Ishikawa (cell line): ENCODE data around the gene SLC1A4.

ENCODE experiments used
- CEBPB ChIP-seq: IDR thresholded peaks from 2 replicates; pipeline ENCODE4 v1.6.1; 2012
- CREB1 ChIP-seq: IDR thresholded peaks from 2 replicates; pipeline ENCODE4 v1.6.1; 2012; ENCODE audit warnings: low read depth
- EGR1 ChIP-seq: IDR thresholded peaks from 2 replicates; pipeline ENCODE4 v1.6.1; 2012
- EP300 ChIP-seq: IDR thresholded peaks from 2 replicates; pipeline ENCODE4 v1.6.1; 2012; ENCODE audit warnings: borderline replicate concordance
- FOXM1 ChIP-seq: IDR thresholded peaks from 2 replicates; pipeline ENCODE4 v1.6.1; 2012; ENCODE audit warnings: low read depth, borderline replicate concordance
- NFIC ChIP-seq: IDR thresholded peaks from 2 replicates; pipeline ENCODE4 v1.6.1; 2012
- RAD21 ChIP-seq: IDR thresholded peaks from 2 replicates; pipeline ENCODE4 v1.6.1; 2012; ENCODE audit warnings: low read depth
- TAF1 ChIP-seq: IDR thresholded peaks from 2 replicates; pipeline ENCODE4 v1.6.1; 2012; ENCODE audit warnings: low read depth, mild to moderate bottlenecking
- TEAD4 ChIP-seq: IDR thresholded peaks from 2 replicates; pipeline ENCODE4 v1.6.1; 2012
- ZBTB7A ChIP-seq: IDR thresholded peaks from 2 replicates; pipeline ENCODE4 v1.6.1; 2012; ENCODE audit warnings: low read depth
- TF ChIP-seq, protein P1 (sequence below): IDR thresholded peaks from 2 replicates; pipeline ENCODE4 v1.6.1; 2012; ENCODE audit warnings: low read depth, mild to moderate bottlenecking
- TF ChIP-seq, protein P2 (sequence below): IDR thresholded peaks from 2 replicates; pipeline ENCODE4 v1.6.1; 2012
- TF ChIP-seq, protein P3 (sequence below): IDR thresholded peaks from 2 replicates; pipeline ENCODE4 v1.6.1; 2012

Gene SLC1A4

DNA sequence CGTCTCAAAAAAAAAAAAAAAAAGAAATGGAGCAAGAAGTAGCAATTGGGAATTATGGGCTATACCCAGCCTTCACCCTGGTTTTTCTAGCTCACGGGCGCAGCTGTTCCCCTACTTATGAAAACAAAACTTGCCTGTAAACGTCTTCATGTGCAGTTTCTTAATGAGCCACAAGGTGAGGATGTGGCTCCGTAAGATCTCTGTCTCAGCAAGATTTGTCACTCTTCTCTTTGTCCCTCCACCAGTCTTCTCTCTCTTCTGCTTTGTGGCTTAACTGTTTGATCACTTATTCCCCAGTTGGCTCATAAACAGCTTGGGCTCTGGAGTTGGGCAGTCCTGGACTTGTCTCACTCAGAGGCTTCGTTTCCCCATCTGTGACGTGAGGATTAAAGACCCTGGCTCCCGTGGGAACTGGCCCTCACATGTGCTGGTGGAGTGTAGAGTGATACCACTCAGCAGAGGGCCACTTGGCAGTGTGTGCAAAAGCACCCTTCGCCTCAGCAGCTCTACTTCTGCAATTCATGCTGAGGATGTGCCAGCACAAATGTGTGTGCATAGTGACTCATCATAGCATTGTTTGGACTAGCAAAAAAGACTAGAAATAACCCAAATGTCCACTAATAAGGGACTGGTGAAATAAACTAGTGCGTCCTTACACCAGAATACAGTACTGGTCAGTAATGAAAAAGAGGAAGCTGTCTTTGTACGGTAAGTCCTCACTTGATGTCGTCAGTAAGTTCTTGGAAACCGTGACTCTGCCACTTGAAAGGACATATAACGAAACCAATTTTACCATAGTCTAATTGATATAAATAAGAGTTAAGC lies 75.7 kb downstream of the SLC1A4 start:
- TF ChIP-seq CEBPB (no peak), NFIC (no peak), RAD21 (peak; percentile 52)

DNA sequence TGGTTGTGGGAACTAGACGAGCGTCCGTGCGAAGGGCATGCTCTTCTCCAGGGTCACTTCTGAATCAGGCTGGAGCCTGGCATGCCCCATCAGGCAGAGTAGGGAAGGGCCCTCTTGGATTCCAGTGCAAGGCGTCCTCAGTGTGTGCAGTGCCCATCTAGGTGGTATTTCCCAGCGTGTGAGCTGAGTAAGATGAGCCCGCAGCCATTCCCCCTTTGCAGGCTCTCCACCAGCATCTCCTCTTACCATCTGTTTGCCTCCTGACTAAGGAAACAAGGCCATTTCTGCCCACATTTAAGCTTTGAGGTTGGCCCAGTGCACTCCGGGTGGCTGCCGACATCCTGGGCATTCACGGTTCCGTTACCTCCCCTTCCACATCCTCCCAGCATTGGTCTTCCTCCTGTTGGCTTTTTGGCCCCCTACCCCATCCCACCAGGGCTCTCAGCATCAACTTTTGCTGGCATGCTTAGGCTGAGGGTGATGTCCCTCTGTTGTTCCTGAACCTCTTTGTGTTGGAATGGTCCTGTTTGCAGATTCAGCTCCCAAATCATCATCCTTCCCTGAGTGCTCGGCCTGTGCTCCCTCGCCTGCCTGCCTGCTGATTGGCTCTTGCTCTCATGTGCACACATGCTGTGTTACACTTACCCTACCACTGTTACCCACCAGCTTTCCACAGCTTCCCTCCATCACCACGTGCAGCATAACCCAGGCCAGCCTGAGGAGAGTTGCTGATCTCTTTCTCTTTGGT lies 78.8 kb downstream of the SLC1A4 start:
- TF ChIP-seq, protein P1, sequence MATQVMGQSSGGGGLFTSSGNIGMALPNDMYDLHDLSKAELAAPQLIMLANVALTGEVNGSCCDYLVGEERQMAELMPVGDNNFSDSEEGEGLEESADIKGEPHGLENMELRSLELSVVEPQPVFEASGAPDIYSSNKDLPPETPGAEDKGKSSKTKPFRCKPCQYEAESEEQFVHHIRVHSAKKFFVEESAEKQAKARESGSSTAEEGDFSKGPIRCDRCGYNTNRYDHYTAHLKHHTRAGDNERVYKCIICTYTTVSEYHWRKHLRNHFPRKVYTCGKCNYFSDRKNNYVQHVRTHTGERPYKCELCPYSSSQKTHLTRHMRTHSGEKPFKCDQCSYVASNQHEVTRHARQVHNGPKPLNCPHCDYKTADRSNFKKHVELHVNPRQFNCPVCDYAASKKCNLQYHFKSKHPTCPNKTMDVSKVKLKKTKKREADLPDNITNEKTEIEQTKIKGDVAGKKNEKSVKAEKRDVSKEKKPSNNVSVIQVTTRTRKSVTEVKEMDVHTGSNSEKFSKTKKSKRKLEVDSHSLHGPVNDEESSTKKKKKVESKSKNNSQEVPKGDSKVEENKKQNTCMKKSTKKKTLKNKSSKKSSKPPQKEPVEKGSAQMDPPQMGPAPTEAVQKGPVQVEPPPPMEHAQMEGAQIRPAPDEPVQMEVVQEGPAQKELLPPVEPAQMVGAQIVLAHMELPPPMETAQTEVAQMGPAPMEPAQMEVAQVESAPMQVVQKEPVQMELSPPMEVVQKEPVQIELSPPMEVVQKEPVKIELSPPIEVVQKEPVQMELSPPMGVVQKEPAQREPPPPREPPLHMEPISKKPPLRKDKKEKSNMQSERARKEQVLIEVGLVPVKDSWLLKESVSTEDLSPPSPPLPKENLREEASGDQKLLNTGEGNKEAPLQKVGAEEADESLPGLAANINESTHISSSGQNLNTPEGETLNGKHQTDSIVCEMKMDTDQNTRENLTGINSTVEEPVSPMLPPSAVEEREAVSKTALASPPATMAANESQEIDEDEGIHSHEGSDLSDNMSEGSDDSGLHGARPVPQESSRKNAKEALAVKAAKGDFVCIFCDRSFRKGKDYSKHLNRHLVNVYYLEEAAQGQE: no peak
- no peak for TF ChIP-seq TEAD4
- TF ChIP-seq NFIC: no peak
- TF ChIP-seq FOXM1: no peak
- TF ChIP-seq, protein P2, sequence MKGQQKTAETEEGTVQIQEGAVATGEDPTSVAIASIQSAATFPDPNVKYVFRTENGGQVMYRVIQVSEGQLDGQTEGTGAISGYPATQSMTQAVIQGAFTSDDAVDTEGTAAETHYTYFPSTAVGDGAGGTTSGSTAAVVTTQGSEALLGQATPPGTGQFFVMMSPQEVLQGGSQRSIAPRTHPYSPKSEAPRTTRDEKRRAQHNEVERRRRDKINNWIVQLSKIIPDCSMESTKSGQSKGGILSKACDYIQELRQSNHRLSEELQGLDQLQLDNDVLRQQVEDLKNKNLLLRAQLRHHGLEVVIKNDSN: no peak
- no peak for TF ChIP-seq EGR1
- no peak for TF ChIP-seq CREB1
- no peak for TF ChIP-seq ZBTB7A
- TF ChIP-seq, protein P3, sequence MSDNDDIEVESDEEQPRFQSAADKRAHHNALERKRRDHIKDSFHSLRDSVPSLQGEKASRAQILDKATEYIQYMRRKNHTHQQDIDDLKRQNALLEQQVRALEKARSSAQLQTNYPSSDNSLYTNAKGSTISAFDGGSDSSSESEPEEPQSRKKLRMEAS: no peak

DNA sequence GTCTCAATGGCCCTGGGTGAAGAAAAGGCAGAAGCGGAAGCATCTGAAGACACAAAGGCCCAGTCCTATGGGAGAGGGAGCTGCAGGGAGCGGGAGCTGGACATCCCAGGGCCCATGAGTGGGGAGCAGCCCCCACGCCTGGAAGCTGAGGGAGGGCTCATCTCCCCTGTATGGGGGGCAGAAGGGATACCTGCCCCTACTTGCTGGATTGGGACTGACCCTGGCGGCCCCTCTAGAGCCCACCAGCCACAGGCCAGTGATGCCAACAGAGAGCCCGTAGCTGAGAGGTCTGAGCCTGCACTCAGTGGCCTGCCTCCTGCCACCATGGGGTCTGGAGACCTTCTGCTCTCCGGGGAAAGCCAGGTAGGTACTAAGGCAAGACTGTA lies 80.2 kb downstream of the SLC1A4 start:
- TF ChIP-seq ZBTB7A: no peak
- no peak for TF ChIP-seq FOXM1
- TF ChIP-seq CREB1: no peak
- TF ChIP-seq EGR1: no peak
- TF ChIP-seq TEAD4: no peak
- no peak for TF ChIP-seq EP300
- TF ChIP-seq TAF1: no peak
- TF ChIP-seq NFIC: no peak
- TF ChIP-seq, protein P3: no peak

DNA sequence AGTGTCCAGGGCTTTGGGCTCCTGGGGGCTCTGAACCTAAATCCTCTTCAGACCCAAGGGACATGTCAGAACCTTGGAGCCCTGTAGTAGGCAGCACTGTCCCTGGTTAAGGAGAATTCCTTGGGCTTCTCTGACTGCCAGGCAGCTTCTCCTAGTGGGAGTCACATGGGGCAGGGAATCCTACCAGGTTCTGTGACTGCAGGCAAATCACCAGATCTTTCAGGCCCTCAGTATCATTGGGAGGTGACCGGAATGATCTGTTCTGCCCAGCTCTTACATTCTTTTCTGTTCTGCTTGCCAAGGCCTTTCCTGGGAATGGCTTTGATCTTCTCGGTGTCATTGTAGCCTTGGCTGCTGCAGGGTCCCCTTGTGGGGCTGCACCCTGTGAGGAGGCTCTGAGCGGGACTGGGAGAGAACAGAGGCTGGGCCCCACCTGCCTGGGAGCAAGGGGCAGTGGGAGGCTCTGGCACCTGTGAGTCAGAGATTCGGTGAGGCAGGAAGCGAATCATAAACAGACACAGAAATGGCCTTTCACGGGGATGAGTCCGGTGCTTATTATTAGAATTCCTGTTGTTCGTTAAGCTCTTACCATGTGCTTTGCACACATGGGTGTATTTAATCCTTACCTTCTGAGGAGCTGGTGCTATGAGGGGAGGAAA lies 81.1 kb downstream of the SLC1A4 start:
- TF ChIP-seq TEAD4: no peak

DNA sequence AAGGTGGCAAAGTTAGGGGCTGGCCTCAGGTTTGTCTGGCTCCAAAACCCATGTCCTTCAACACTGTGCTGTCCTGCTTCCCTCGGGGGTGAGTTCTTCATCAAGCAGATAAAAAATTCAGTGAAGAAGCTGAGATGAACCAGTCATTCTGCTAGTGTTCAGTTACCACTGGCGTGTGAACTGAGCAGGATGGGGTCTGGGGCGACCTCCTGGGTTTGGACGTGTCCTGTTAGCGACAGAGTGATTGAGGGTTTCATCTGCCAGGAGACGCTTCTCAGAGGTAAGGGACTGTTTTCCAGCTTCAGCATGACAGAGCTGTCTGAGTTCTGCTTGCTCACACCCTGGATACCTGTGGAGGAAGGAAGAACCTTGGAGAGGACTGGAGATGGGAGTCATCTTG lies 81.7 kb downstream of the SLC1A4 start:
- TF ChIP-seq CREB1 (no peak), TEAD4 (no peak), RAD21 (no peak)
- TF ChIP-seq, protein P1: no peak
- TF ChIP-seq, protein P3: no peak

DNA sequence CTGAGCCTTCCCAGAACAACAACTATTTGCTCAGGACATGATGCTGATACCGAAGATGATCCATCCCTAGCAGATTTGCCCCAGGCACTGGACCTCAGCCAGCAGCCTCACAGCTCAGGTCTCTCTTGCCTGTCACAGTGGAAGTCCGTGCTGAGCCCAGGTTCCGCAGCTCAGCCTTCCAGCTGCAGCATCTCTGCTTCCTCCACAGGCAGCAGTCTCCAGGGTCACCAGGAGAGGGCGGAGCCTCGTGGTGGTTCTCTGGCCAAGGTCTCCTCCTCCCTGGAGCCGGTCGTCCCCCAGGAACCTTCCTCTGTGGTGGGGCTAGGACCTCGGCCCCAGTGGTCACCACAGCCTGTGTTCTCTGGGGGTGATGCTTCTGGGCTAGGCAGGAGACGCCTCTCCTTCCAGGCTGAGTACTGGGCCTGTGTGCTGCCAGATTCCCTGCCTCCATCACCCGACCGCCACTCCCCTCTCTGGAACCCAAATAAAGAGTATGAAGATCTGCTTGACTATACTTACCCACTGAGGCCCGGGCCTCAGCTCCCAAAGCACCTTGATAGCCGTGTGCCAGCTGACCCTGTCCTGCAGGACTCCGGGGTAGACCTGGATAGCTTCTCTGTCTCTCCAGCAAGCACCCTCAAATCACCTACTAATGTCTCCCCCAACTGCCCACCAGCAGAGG lies 82.4 kb downstream of the SLC1A4 start:
- TF ChIP-seq, protein P2: no peak
- no peak for TF ChIP-seq TEAD4
- TF ChIP-seq, protein P3: no peak
